SK-N-MC (cell line): ENCODE results near the gene RAB40B.

Source experiments
- EZH2 ChIP-seq: fragments of 200-600 bp; sonication (generic); IDR thresholded peaks from one replicate; pipeline ENCODE4 v1.6.1; 2017; ENCODE audit warnings: antibody characterized with exemption
- FOXP2 ChIP-seq: optimal IDR thresholded peaks from 2 replicates; pipeline ENCODE3; 2011; ENCODE audit warnings: mild to moderate bottlenecking, moderate library complexity; ENCODE audit not compliant: insufficient read depth; ENCODE audit errors: extremely low read length, control extremely low read depth
- POLR2AphosphoS5 ChIP-seq: IDR thresholded peaks from 2 replicates; pipeline ENCODE4 v1.6.1; 2012; ENCODE audit warnings: mild to moderate bottlenecking, low read depth, low read length, borderline replicate concordance

DNA sequence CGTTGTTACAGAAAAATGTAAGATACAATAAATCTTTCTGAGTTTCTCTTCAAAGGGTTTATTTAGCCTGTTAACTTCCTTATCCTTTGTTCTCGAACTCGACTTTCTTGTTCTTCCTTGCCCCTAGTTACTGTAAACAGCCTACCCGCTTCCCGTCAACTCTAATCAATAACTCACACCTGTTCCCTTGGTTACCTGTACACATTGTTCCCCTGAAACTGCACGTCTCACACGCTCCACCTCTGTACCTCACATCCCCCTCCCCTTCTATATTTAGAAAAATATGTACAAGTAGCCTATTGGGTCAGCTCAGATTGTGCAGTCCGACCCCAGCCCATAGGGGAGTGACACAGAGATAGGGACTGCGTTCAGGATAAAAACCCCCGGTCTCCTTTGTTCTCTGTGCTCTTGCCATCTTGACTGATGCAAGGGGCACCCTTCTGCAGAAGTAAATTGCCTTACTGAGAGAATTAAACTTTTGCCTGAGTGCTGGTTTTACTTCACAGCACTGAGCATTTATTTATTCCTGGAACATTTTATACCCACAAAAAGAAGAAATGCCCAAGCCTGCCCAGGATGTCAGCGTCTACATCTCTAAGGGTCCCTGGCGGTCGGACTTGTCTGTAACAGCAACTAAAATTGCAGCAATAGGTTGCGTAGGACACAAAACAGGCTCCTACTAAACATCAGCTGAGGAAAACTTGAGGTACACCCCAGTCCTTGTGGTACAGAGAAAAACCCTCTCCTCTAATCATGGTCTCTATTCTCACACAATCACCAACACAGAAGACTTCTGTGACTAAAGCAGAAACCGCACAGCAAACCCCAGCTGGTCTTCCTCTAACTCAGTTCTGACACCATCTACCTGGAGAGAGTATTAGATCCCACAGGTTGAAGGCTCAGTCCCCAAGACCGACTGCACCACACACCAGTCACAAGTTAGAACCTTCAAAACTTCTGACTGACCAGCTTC is 61.6 kb downstream of the RAB40B start:
- TF ChIP-seq POLR2AphosphoS5 (no peak), EZH2 (no peak), FOXP2 (no peak)
